NCI-H2171 (cell line): Measurements from ENCODE around the gene TARS2.

Experiments
- DNase-seq: peaks from one replicate; lab custom pipeline; 2025; lab: John Stamatoyannopoulos, UW

Gene TARS2, protein sequence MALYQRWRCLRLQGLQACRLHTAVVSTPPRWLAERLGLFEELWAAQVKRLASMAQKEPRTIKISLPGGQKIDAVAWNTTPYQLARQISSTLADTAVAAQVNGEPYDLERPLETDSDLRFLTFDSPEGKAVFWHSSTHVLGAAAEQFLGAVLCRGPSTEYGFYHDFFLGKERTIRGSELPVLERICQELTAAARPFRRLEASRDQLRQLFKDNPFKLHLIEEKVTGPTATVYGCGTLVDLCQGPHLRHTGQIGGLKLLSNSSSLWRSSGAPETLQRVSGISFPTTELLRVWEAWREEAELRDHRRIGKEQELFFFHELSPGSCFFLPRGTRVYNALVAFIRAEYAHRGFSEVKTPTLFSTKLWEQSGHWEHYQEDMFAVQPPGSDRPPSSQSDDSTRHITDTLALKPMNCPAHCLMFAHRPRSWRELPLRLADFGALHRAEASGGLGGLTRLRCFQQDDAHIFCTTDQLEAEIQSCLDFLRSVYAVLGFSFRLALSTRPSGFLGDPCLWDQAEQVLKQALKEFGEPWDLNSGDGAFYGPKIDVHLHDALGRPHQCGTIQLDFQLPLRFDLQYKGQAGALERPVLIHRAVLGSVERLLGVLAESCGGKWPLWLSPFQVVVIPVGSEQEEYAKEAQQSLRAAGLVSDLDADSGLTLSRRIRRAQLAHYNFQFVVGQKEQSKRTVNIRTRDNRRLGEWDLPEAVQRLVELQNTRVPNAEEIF

DNA sequence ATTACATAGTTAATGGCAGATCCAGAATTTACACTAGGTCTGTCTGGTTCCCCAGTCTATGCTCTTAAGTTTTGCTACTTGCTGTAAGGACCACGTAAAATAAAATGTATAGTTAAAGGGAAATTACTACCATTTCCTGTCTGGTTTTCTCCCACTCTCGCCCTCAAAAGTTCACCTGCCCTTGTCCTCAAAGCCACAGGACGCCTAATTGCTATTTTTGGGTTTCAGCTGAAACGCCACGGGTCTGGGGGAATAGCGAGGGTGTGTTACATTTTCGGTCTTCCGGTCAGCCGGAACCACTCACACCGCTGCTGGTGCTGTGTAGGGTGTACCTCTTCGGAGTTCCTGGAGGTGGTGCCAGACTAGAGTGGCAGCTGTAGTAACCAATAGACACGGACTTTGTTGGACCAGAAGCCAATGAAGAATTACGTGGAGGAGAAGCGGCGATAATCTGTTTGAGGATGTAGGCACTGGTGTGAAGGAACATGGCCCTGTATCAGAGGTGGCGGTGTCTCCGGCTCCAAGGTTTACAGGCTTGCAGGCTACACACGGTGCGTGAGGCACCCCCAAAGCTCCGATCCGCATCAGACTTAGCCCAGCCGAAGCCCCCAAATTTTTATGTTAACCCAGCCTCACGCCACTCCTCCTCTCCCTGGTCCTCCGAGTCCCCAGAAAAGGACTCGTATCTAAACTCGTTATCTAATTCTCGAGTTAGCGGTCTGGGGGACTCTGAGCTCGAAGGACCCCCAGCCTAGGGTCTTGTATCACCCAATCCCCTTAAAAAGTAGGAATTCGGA, at the start of gene TARS2:
Gene TARS2 (plus strand): TSS at position 454 of the 797 bp plus-strand sequence. CDS start 32 bp downstream, at position 486.
- peak; percentile 92 for DNase-seq

DNA sequence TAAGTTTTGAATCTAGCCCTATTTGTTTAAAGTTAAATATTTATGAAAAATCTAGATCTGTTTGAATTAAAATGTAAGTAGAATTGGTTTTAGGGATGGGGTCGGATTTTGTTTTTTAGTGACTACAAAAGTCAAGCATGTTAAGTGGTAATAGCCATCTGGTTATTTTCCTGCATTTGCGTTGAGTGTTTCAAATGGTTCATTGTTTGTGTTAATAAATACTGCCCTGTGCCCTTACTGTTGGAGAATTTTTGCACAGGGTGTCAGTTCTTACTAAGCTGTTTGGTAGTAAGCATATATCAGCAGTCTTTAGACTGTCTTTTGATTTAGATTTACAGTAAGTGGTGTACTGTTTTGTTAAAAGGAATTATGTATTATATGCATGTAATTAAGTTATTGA, 46.1 kb upstream of the TARS2 start:
- no peak for DNase-seq

DNA sequence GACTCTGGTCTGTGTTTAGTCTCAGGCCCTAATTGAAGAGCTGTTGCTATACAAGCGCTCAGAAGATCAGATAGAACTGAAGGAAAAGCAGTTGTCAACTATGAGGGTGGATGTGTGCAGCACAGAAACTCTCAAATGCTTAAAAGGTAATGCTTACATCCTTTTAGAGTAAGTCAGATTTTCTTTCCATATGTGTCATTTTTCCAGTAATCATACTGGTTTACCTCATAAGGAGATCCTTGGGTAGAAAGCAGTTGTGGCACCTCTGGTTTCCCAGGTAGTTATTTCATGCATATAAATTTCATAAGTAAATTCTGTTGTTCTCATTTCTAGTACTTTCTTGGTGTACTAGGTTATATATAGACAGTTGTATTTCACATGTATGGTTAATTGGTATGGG, 43.0 kb upstream of the TARS2 start:
- no peak for DNase-seq

DNA sequence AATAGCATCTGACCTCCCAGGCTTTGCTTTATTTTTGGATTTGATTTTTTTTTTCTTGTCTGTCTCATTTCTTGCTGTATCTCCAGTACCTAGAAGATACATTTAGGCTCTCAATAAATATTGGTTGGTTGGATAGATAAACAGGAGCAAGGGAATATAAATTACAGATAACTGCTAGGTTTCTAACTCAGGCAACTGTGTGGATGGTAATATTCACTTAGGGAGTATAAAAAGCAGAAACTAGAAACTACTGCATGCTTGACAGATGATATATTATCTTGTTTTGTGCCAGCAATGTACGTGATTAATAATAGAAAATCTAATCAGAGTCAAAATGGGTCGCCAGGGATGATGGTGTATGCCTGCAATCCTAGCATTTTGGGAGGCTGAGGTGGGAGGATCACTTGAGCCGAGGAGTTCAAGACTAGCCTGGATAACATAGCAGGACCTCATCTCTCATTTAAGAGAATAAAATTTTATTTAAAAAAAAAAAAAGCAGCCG, 31.0 kb upstream of the TARS2 start:
- no peak for DNase-seq

DNA sequence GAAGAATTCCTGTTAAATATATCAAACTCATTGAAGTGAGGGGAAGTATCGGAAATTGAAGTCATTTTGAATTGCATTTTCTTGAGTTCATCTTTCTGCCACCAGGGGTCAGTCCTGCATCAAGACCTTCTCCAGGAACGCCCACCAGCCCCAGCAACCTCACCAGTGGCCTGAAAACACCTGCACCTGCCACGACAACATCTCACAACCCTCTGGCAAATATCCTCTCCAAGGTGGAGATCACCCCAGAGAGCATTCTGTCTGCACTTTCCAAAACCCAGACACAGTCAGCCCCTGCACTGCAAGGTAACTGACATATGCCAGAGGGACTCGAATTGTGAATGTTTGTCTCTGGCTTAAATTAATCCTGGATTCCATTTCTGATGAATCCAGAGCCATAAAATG, 22.8 kb upstream of the TARS2 start:
- DNase-seq, result peak; percentile 23

DNA sequence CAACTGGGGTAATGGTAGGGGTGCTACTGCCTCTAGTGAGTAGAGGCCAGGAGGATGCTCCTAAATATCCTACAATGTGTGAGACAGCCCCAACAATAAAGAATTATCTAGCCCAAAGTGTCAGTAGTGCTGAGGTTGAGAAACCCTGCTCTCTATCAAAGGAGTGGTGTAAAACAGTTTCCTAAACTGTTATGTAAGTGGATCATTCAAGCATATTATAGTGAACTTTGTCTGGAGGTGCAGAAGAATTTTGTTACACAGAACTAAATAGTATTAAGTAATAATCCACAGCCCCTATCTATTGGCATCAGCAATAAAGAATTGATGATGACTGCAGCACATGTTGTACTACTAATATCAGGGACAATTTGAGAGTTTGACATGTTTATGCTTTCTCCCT, 20.3 kb upstream of the TARS2 start:
- DNase-seq, result no peak

DNA sequence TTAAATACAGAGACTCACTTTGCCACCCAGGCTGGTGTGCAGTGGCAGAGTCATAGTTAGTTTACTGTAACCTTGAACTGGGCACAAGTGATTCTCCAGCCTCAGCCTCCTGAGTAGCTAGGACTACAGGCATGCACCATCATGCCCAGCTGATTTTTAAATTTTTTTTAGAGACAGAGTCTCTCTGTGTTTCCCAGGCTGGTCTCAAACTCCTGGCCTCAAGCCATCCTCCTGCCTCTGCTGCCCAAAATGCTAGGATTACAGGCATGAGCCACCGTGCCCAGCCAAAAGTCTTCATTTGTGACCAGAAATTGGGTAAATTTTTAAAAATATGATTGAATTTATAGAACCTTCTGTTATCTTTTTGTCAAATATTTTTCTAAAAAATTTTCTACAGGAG, 17.9 kb upstream of the TARS2 start:
- DNase-seq, result no peak

DNA sequence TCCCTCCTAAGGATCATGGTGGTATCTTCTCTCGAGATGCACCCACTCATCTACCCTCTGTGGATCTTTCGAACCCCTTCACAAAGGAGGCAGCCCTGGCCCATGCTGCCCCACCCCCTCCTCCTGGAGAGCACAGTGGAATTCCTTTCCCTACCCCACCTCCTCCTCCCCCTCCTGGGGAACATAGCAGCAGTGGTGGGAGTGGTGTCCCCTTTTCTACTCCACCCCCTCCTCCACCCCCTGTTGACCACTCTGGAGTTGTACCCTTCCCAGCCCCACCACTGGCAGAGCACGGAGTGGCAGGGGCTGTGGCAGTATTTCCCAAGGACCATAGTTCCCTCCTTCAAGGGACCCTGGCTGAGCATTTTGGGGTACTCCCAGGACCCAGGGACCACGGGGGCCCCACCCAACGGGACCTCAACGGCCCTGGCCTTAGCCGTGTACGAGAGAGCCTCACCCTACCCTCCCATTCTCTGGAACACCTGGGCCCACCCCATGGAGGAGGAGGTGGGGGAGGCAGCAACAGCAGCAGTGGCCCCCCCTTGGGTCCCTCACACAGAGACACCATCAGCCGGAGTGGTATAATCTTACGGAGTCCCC, 14.5 kb upstream of the TARS2 start:
- DNase-seq, result no peak

DNA sequence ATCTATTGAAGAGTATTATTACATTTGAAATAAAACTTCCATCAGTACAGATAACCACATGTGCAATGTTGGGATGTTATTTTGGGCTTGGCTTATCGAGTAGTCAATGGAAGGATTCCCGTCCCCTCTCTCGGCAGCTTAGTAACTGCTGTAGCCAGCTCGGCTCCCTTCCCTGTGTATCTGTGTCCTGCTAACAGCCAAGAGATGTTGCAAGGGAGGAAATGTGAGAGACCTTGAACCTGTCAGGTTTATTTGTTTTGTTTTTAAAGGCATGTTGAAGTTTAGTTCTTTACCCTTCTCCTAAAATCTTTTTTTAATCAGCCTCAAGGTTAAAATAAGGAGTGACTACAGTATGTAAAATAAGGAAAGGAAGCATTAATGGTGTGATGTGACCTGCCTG, 13.6 kb upstream of the TARS2 start:
- DNase-seq, result no peak

DNA sequence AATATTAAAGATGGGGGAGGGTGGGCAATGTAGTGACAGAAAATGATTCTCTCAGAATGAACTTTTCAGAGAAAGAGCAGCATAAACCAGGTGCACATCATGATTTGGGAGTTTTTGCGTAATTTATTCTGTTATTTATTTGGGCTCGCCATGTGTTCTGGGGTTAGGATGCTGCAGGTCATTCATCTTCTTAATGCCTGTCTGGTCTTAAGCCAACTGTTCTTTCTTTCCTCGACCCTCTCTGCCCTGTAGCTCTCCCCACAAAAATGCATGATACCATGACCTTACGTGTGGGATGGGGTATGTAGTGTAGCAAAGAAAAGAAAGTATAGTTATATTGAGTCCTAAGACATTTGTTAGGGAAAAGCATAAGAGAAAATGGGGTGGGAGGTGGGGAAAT, 12.3 kb upstream of the TARS2 start:
- DNase-seq, result no peak

DNA sequence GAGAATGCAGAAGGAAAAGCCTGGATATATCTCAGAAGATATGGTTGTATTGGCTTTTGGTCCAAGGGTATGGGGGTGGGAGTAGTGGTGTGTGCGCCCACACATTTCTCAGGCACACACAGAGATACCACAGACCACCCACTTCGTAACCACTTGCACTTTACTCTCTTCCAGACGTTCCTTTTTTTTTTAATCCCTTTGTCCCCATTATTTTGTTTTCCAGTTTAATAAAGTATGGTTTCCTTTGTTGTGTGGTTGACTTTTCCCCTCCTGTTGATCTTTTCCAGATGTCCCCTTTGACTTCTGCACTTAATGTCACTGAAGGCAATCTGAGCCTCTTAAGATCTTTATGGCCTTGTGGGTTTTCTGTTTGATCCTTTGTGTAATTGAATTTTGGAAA, 10.5 kb upstream of the TARS2 start:
- no peak for DNase-seq

DNA sequence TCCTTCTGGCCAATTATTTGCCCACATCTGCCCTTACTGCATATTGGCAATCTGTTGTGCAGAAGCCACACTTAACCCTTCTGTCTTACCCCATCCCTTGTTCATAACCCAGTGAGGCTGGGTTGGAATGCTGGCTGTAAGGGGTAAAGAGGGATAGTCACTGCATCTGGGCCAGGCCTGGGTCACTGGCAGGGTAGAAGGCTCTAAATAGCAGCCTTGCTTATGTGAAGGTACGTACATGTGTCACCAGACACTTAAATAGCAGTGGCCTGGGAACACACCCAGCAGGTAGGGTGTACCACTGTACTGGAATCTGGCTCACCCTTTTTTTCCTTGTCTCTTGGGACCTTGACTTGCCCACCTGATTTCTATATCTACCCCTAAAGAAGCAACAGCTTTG, 9.9 kb upstream of the TARS2 start:
- no peak for DNase-seq

DNA sequence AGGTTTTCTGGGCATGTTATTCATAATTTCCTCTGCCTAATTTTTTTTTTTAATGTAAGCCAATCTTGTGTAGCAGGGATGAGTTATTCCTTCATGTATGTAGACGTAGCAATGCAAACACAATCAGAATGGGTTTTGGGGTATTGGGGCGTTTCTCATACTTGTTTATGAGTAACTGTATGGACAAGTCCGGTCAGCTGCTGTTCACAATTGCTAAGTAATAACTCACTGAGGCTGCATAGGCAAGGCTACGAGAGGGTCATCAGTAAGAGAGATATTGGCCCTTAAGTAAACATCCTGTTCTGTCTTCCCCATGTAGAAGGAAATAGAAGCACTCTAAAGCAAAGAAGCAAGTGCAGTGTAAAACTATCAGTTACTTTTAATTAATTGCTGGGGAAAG, 9.5 kb upstream of the TARS2 start:
- DNase-seq, result no peak

DNA sequence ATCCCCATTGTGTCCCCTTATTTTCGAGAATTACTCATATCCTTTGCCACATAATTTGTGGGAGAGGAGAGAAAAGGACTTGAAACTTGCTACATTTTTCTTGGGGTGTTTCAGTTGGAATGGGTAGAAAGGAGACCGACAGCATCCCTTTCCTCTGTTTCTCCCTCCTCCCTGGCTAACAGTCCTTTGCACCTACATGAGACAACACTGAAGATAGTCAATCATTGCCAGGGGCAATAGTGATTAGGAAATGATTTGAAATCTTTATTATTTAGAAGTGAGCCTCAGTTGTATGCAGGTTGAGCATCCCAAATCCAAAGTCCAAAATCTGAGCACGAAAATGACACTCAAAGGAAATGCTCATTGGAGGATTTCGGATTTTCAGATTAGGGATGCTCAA, 7.8 kb upstream of the TARS2 start:
- no peak for DNase-seq

DNA sequence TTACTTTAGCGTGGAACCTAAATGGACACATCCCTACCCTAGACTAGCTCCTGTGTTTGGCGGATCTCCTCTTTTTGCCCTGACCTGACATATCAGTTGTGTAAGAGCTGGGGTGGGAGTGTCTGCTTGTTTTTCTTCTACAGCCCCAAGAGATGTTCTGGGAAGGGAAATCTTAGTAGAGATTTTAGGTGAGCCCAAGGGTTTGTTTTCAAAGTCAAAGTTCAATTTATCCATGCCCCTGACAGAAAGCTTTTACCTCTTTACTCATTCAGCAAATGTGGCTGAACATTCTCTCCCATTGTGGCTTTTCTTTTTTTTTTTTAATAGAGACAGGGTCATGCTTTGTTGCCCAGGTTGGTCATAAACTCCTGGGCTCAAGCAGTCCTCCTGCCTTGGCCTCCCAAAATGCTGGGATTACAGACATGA, 7.3 kb upstream of the TARS2 start:
- DNase-seq, result no peak

DNA sequence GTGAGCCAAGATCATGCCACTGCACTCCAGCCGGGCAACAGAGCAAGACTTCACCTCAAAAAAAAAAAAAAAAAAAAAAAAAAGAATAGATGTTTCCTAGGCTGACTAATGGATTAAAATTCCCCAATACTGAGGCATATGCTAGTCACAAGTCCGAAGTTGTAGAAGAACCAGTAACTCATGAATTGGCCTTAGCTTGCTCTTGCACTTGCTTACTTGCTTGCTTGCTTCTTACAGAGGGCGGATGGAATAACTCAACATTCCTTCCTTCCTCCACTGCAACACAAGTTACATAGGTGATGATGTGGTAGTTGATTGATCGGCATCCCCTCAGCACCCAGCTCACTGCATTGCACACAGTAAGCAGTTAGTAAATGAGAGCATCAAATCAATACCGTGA, 2.8 kb upstream of the TARS2 start:
- no peak for DNase-seq

DNA sequence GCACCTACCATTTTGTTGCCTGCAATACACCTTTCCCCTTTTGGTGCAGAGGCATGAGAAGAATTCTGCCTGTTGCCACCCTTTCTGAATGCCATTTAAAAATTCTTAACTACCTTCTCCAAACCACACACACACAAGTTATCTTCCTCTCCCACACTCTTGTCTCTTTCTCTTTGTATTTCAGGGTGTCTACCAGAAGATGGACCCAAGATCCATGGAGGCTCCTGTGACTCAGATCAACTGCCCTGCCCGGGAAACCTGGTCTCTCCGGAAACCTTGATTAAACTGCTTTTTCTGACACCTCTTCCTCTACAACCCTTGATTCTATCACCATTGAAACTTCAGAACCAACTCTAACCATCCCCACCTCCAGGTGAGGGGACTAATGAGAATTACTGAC, 2.4 kb upstream of the TARS2 start:
- no peak for DNase-seq

DNA sequence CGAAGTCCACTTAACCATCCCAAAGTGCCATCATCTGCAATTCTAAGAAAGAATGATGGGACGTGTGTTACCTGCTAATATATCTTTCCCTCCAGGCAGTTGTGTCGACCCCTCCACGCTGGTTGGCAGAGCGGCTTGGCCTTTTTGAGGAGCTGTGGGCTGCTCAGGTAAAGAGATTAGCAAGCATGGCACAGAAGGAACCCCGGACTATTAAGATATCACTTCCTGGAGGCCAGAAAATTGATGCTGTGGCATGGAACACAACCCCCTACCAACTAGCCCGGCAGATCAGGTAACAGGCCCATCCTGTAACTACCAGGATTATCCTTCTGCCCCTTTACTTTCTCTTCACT, 520 bp downstream of the TARS2 start:
- no peak for DNase-seq

DNA sequence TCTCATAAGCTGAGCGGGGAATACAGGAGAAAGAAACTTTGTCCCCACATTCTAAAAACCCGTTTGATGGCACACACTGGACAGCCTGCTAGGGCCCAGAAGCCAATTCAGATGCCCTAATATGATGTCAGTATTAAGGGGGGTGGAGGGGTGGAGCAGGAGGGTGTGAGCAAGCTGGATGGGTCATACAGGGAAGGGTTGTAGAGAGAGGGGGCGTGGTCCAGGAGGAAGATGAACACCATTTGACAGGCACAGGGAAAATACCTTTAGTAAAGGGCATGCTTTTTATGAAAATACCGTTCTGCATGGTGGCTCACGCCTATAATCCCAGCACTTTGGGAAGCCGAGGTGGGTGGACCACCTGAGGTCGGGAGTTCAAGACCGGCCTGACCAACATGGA, 6.0 kb downstream of the TARS2 start:
- no peak for DNase-seq

DNA sequence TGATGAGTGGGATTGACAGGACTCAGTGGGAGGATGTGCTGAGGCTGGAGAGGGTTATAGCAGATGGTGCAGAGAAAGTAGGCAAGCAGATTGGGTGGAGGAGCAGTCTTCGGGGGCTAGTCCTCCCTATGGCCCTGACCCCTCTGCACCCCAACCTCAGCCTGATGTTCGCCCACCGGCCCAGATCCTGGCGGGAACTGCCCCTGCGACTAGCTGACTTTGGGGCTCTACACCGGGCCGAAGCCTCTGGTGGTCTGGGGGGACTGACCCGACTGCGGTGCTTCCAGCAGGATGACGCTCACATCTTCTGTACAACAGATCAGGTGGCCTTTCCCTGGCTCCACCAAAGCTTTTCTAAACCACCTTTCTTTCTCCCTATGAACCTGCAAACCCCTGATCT, 11.1 kb downstream of the TARS2 start:
- no peak for DNase-seq

DNA sequence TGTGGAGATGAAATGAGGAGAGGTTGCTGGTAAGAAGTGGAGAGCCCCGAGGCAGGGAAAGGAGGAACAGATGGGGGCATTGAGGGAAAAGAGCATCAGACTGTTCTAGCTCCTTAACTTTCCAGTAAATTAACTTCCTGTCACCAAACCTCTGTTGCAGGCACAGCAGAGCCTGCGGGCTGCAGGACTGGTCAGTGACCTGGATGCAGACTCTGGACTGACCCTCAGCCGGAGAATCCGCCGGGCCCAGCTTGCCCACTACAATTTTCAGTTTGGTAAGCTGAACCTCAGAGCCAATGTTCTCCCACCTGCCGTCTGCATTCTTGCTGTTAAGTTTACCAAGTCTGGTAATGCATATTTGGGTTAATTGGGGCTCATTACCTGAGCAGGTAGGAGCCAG, 18.2 kb downstream of the TARS2 start:
- DNase-seq, result no peak
